ENCODE results near the gene KIN.
"Not testable (repeated sequence)": the region's sequence is repeated elsewhere in the genome, so short reads cannot be mapped to it uniquely, and the experiment has no call there.

KIN gene

GRCh38 chr10:7734821-7735220 lies 53.0 kb downstream of the KIN start:
- no peak for DNase-seq (ENCODE audit: low read depth in 2 of 2)

GRCh38 chr10:7722927-7723529 lies 64.8 kb downstream of the KIN start:
- no peak for DNase-seq (ENCODE audit: low read depth in 2 of 2)

- DNase-seq (ENCODE audit: low read depth in 2 of 2): no peak
These were observed 67.3 kb downstream of the KIN start for GRCh38 chr10:7720478-7720877.

- DNase-seq (ENCODE audit: low read depth in 2 of 2): no peak
These were observed 69.1 kb downstream of the KIN start for GRCh38 chr10:7718685-7719084.

- DNase-seq (ENCODE audit: low read depth in 2 of 2): no peak
These were observed 70.0 kb downstream of the KIN start for GRCh38 chr10:7717767-7718166.

GRCh38 chr10:7715515-7715914 lies 72.3 kb downstream of the KIN start:
- no peak for DNase-seq (ENCODE audit: low read depth in 2 of 2)

- DNase-seq (ENCODE audit: low read depth in 2 of 2): not testable (repeated sequence)
These were observed 76.7 kb downstream of the KIN start for GRCh38 chr10:7711075-7711474.

- DNase-seq (ENCODE audit: low read depth in 2 of 2): no peak
These were observed 77.3 kb downstream of the KIN start for GRCh38 chr10:7710446-7710845.

GRCh38 chr10:7708832-7709231 lies 79.0 kb downstream of the KIN start:
- DNase-seq (ENCODE audit: low read depth in 2 of 2): no peak

- DNase-seq (ENCODE audit: low read depth in 2 of 2): no peak
These were observed 79.8 kb downstream of the KIN start for GRCh38 chr10:7707858-7708622.

- no peak for DNase-seq (ENCODE audit: low read depth in 2 of 2)
These were observed 80.7 kb downstream of the KIN start for GRCh38 chr10:7707102-7707501.

GRCh38 chr10:7706534-7707073 lies 81.2 kb downstream of the KIN start:
- DNase-seq (ENCODE audit: low read depth in 2 of 2): no peak

GRCh38 chr10:7705341-7705740 lies 82.5 kb downstream of the KIN start:
- DNase-seq (ENCODE audit: low read depth in 2 of 2): no peak

GRCh38 chr10:7704071-7705016 lies 83.4 kb downstream of the KIN start:
- DNase-seq (ENCODE audit: low read depth in 2 of 2): no peak

GRCh38 chr10:7703140-7703539 lies 84.7 kb downstream of the KIN start, which contains the start of gene ITIH2:
Gene ITIH2 (plus strand): TSS chr10:7703316. CDS start chr10:7703435, 119 bp downstream.
- no peak for DNase-seq (ENCODE audit: low read depth in 2 of 2)

GRCh38 chr10:7702288-7702812 lies 85.4 kb downstream of the KIN start:
- no peak for DNase-seq (ENCODE audit: low read depth in 2 of 2)

- DNase-seq (ENCODE audit: low read depth in 2 of 2): no peak
These were observed 86.5 kb downstream of the KIN start for GRCh38 chr10:7701158-7701742.
